Thoracic aorta (tissue), 2 donors: ENCODE data around the gene TBC1D2. TPM values are rescaled to one million over a fixed set of nuclear protein-coding genes. Genes with fewer than 3 reads are reported as not detected.

ENCODE experiments used
- ATAC-seq: fragments of 150-250 bp; one replicate; pipeline ENCODE4 v1.8.0; 2017; ENCODE audit warnings: low read depth; ENCODE audit not compliant: insufficient number of reproducible peaks, low FRiP score
- DNase-seq: peaks from one replicate; pipeline ENCODE4 v3.0.0-alpha.2; 2020; ENCODE audit warnings: low spot score
- H3K27ac ChIP-seq, 2 donors: fragments of 200-600 bp; sonication (generic); 1 replicate in 1 of 2; 2 replicates in 1 of 2; pipeline ENCODE4 v1.5.1; 2016; ENCODE audit warnings: mild to moderate bottlenecking in 2 of 2, moderate library complexity in 2 of 2
- H3K27me3 ChIP-seq: fragments of 200-600 bp; sonication (generic); replicated peaks from 2 replicates; pipeline ENCODE4 v1.6.0; 2016; ENCODE audit warnings: mild to moderate bottlenecking; ENCODE audit not compliant: insufficient read depth
- H3K36me3 ChIP-seq: fragments of 200-600 bp; sonication (generic); one replicate; pipeline ENCODE4 v1.5.1; 2016
- H3K4me1 ChIP-seq, 2 donors: fragments of 200-600 bp; sonication (generic); 1 replicate in 1 of 2; 2 replicates in 1 of 2; pipeline versions ENCODE4 v1.5.1 to v1.6.0; 2016; ENCODE audit warnings: low read depth in 2 of 2, mild to moderate bottlenecking in 1 of 2; ENCODE audit not compliant: control insufficient read depth in 1 of 2
- H3K4me3 ChIP-seq: fragments of 200-600 bp; sonication (generic); 2 replicates; pipeline ENCODE4 v1.5.1; 2016; ENCODE audit warnings: mild to moderate bottlenecking
- H3K9me3 ChIP-seq: fragments of 200-600 bp; sonication (generic); 2 replicates; pipeline ENCODE4 v1.5.1; 2016
- total RNA-seq, 2 donors: library from RNA; depleted of rRNA; stranded (reverse); fragments of >200 nt; gene quantifications; one replicate each; pipeline versions ENCODE4 v1.1.0 to v1.2.3, GENCODE V29; 2016
- TF ChIP-seq, protein P1 (sequence below): fragments of 200-600 bp; sonication (generic); IDR thresholded peaks from one replicate; pipeline ENCODE4 v1.5.1; 2019; ENCODE audit warnings: antibody characterized with exemption

Gene TBC1D2
- total RNA-seq, 2 donors from 2014 or later, result 22.3 to 23.7 TPM

DNA sequence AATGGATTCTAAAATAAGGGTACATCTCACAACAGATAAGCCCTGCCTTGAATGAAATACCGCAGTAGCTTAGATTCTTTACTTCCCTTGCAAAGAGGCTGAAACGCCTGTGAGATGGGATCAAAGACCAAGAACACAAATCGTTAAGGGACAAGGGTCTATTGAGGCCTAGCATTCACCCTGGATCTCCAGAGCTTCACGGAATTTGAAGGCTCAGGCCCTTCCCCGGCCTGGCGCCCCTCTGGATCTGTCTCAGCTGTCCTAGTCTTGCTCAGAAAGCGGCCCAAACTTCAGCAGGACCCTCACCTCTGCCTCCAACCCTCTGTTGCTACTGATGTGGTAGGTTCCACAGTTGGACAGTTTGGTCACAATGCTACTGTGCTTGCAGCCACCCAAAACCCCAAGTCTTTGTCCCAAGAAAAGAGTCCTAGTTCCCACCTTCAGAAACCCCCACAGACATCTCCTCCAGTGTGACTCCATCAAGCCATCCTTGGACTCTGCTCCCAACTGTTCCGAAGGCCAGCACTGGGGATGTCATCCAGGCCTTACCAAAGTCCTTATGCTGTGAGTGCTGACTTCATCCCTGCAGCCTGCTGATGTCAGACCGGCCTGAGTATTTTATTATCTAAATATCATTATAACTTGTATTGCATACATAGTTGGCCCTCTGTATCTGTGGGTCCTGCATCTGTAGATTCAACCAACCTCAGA, 72.4 kb downstream of the TBC1D2 start:
- TF ChIP-seq, protein P1, sequence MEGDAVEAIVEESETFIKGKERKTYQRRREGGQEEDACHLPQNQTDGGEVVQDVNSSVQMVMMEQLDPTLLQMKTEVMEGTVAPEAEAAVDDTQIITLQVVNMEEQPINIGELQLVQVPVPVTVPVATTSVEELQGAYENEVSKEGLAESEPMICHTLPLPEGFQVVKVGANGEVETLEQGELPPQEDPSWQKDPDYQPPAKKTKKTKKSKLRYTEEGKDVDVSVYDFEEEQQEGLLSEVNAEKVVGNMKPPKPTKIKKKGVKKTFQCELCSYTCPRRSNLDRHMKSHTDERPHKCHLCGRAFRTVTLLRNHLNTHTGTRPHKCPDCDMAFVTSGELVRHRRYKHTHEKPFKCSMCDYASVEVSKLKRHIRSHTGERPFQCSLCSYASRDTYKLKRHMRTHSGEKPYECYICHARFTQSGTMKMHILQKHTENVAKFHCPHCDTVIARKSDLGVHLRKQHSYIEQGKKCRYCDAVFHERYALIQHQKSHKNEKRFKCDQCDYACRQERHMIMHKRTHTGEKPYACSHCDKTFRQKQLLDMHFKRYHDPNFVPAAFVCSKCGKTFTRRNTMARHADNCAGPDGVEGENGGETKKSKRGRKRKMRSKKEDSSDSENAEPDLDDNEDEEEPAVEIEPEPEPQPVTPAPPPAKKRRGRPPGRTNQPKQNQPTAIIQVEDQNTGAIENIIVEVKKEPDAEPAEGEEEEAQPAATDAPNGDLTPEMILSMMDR, result no peak
- no peak overlapping the region for H3K27ac ChIP-seq
- H3K4me1 ChIP-seq, result no peaks in the 10 kb centered on the region
- no peaks in the 10 kb centered on the region for H3K9me3 ChIP-seq
- no peaks in the 10 kb centered on the region for H3K27me3 ChIP-seq
- ATAC-seq (no peak), DNase-seq (no peak)
- H3K36me3 ChIP-seq, result no peaks in the 10 kb centered on the region
- no peak overlapping the region for H3K4me3 ChIP-seq

DNA sequence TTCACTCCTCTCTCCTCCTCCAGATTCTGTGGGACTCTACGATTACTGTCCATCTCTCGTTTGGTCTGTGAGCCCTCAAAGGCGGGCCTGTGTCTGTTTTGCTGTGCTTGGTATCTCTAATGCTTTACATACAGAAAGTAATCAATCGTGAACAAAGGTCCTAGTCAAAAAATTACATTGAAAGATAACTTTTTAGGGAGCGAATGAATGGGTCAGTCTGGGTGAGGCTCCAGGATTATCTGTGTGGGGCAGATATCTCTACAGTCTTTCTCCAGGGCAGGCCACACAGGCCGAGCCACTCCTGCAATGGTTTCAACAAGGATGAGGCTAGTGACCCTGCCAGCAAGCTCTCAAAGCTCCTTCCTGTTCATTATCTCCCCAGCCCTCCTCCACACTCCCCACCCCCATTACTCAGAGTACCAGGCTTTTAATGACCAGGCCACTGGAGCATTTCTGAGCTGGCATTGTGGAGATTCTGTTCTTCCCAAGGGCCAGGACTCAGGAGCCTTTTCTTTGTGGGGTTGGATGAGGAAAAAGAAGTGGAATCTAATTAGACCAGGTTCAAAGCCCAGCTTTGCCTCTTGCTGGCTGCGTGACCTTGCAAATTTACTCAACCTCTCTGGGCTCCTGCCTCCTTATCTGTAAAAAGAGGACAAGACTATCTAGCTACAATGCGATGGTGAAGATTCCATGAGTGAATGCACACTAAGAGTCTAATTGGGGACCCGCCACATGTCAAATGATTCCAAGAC, 73.2 kb downstream of the TBC1D2 start:
- H3K27me3 ChIP-seq, result no peaks in the 10 kb centered on the region
- H3K27ac ChIP-seq, result no peak overlapping the region
- no peak overlapping the region for H3K4me3 ChIP-seq
- TF ChIP-seq, protein P1, result no peak
- H3K9me3 ChIP-seq, result no peaks in the 10 kb centered on the region
- no peaks in the 10 kb centered on the region for H3K4me1 ChIP-seq
- no peaks in the 10 kb centered on the region for H3K36me3 ChIP-seq
- ATAC-seq (no peak), DNase-seq (no peak)

DNA sequence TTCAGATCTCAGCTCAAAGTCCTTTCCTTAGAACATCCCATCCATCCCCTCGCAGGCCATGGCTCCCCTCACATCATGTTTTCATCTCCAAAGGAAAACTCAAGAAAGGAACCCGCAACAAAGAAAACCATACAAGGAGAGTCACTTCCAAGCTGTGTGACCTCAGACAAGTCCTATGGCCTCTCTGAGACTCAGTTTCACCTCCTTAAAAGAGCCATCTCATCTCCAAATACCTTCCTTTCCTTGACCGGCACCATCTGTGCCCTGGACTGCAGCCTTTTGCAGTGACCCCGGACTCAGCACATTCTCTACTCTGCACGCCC, 73.7 kb downstream of the TBC1D2 start:
- no peak for ATAC-seq
- Histone ChIP-seq H3K4me1 (no peaks in the 10 kb centered on the region), H3K36me3 (no peaks in the 10 kb centered on the region), H3K4me3 (no peak overlapping the region), H3K27ac (no peak overlapping the region), H3K9me3 (no peaks in the 10 kb centered on the region), H3K27me3 (no peaks in the 10 kb centered on the region)
- TF ChIP-seq, protein P1, result no peak
- no peak for DNase-seq

DNA sequence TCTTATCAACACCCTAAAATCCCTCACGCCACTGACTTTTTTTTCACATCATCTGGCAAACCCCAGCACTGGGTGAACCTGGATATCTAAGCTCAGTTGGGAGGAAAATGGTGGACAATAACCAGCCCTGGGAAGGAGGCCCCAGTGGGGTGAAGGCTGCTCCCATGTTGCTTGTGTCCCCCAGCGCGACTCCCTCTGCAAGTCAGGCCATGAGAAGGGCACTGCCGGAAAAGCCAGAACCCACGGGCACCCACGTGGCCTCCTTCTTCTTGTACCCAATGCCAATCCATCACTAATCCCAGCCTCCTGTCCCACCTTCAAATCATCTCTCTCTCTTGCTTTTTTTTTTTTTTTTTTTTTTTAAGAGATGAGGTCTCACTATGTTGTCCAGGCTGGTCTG, 74.5 kb downstream of the TBC1D2 start:
- Histone ChIP-seq H3K36me3 (no peaks in the 10 kb centered on the region), H3K9me3 (no peaks in the 10 kb centered on the region), H3K27ac (no peak overlapping the region), H3K4me3 (no peak overlapping the region), H3K27me3 (no peaks in the 10 kb centered on the region), H3K4me1 (no peaks in the 10 kb centered on the region)
- DNase-seq (no peak), ATAC-seq (no peak)
- TF ChIP-seq, protein P1, result no peak

DNA sequence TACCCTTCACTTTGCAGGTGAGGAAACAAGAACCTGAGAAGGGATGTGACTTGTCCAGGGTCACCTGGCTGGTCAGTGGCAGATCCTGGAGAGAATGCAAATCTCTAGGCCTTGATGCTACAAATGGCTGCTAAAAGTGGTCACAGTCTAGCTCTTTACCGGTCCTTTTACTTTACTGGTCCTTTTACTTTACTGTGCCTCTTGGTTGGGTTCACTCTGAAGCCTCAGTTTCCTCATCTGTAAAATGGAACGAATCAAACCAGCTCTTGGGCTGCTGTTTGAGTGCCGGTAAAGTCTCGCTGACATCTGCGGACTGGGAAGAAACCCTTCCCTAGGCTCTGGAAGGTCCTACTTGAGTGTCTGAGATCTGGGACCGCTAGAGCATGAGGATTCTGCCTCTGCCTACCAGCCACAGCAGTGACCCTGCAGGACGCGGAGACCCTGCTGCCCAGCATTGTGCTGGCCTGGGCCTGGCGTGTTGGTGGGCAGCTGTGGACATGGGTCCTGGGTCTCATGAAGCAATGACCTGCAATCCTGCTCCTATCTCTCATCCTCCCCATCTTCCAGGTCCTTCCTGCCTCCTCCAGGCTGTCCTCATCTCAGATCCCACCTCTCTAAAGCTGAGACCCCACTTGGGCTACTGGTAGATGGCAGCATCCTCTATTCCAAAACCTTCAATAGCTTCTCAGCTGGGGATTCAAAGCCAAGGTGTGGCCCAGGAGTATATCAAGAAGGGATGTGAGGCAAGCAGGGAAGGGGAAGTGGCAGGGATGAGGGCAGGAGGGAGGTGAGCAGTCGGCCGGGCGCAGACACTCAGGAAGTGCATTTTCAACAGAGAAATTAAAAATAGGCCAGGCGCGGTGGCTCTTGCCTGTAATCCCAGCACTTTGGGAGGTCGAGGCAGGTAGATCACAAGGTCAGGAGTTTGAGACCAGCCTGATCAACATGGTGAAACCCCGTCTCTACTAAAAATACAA, 76.3 kb downstream of the TBC1D2 start:
- no peak for ATAC-seq
- Histone ChIP-seq H3K4me1 (no peaks in the 10 kb centered on the region), H3K36me3 (no peaks in the 10 kb centered on the region), H3K27me3 (no peaks in the 10 kb centered on the region), H3K27ac (no peak overlapping the region), H3K4me3 (no peak overlapping the region), H3K9me3 (no peaks in the 10 kb centered on the region)
- no peak for DNase-seq
- TF ChIP-seq, protein P1, result no peak
